GM19099 (cell line): ENCODE results near the gene SEC14L6.

Source experiments
- POLR2A ChIP-seq: IDR thresholded peaks from 3 replicates; pipeline ENCODE4 v1.6.1; 2011; ENCODE audit warnings: low read depth; ENCODE audit not compliant: insufficient read length; ENCODE audit errors: extremely low read depth

The SEC14L6 gene

GRCh38 chr22:30513462-30513861, 33.1 kb downstream of the SEC14L6 start:
- TF ChIP-seq POLR2A: no peak

DNA sequence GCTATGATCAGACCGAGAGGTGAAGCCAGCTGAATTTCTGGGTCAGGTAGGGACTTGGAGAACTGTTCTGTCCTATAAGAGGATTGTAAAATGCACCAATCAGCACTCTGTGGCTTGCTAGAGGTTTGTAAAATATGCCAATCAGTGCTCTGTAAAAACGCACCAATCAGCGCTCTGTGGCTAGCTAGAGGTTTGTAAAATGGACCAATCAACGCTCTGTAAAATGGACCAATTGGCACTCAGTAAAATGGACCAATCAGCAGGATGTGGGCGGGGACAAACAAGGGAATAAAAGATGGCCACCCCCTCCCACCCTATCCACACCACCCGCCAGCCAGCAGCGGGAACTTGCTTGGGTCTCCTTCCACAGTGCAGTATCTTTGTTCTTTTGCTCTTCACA, 34.6 kb downstream of the SEC14L6 start:
- TF ChIP-seq POLR2A: no peak

GRCh38 chr22:30511109-30511508, 35.4 kb downstream of the SEC14L6 start:
- TF ChIP-seq POLR2A: no peak

- TF ChIP-seq POLR2A: no peak
Observed at GRCh38 chr22:30508216-30508615, 38.3 kb downstream of the SEC14L6 start.

- no peak for TF ChIP-seq POLR2A
Observed at GRCh38 chr22:30507670-30508069, 38.9 kb downstream of the SEC14L6 start.

DNA sequence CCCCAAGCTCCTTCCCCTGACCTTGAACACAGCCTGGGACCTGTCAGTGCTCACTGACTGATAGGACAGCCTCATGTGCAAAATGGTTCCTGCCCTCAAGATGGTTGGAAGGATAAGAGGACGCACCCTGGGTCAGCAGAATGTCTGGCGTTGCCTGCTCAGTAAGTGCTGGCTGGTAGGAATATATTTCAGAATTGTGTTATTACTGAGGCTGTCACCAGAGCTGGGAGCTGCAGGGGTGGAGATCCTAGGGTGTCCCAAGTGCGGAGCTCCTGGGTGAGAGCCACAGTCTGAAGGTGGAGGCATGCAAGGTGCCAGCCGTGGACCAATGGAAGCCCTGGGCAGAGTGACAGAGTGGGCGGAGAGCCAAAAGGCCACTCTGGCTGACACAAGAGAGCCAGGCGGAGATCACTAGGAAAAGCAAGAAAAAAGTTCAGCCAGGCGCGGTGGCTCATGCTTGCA, 40.0 kb downstream of the SEC14L6 start:
- no peak for TF ChIP-seq POLR2A

DNA sequence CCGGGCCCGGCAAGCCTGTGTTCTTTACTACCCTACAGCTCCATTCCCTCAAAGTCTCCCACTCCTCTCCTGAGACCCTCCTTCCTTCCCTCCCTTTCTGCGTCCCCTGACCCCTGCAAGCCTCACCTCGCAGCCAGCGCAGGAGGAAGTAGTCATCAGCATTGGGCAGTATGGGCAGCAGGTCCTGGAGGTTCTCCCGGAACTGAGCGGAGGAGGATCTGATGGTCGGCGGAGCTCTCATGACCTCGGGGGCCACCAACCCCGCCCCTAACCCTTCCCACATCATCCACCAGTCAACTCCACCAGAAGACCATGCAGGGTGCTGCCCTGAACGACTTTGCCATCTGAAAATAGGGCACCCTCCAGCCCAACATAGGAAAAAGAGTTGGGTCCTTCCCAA, 43.0 kb downstream of the SEC14L6 start:
- TF ChIP-seq POLR2A: no peak

GRCh38 chr22:30502911-30503310, 43.6 kb downstream of the SEC14L6 start:
- TF ChIP-seq POLR2A: no peak

- no peak for TF ChIP-seq POLR2A
Observed at GRCh38 chr22:30502153-30502552, 44.4 kb downstream of the SEC14L6 start.

DNA sequence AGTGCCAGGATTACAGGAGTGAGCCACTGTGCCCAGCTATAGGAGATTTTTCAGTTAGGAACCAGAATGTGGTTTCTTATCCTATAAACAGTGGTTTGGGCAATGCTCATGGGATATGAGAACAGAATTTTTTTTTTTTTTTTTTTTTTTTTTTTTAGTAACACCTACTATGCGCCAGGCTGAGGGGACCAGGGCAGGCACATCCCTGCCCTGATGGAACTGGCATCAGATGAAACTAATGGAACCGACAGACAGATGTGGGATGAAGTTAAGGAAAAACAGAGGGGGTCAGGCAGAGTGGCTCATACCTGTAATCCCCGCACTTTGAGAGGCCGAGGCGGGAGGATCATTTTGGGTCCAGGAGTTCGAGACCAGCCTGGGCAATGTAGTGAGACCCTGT, 45.9 kb downstream of the SEC14L6 start:
- no peak for TF ChIP-seq POLR2A

GRCh38 chr22:30497466-30498150, 48.9 kb downstream of the SEC14L6 start:
- TF ChIP-seq POLR2A: no peak

DNA sequence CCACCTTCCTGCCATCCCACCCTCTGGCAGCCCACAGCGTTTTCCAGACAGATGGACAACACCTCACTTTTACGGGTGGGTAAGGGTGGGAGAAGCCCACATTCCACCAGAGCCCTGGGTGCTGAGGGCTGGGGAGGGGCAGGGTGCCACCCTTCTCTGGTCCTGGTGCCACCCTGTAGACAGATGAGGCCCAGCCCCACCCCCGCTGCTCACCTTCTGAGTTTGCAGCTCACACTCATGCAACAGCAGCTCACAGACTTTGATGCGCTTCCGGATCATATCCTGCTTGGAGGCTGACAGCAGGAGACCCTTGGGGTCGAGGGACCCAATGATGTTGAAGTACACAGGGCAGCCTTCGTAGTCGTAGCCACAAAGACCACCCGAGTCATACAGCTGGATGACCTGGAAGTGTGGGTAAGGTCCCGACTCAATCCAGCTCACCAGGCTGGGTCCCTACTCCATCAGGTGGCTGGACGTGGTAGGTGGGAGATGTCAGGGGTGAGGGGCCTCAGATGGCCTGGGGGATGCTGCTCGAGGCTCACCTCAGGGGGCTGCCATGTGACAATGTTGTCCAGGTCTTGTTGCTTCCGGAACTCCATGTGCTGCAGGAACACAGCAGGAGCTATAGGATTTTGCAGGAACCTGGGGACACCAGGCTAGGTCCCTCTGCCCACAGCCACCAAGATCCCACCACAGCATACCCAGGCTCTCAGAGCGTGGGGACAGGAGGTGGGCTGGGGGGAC, 51.3 kb downstream of the SEC14L6 start:
- no peak for TF ChIP-seq POLR2A

DNA sequence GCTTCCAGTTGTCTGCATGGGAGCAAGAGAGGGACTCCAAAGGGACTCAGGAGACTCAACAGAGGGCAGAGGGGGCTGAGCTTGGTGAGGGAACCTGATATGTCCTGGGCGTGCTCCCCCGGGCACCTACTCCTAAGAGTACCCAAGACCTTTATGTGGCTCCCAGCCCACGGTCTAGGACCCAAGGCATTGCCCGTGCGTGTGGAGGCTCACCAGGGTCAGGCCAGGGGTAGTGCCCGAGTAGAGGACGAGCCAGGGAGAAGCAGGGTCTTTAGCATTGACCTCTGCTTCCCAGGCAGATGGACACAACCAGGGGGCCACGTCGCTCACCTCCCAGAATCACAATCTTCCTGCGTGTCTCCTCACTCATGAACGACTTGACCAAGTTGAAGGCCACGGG, 54.4 kb downstream of the SEC14L6 start:
- TF ChIP-seq POLR2A: no peak

DNA sequence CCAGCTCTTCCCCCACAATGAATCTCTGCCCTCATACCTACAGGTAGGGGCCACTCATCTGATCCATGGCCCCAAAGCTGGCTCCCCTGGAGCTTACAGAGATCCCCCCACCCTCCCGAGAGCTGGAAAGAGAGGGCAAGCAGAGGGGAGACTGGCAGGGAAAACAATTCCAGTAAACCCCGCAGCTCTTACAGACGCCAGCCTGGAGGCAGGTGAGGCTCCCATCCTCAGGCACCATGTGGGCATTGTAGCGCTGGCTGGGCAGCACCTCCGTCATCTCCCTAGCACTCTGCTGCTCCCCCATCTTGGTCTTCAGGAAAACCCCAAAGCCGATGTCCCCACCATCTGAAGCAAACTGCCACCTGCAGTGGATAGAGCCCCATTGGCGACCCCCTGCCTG, 55.2 kb downstream of the SEC14L6 start:
- TF ChIP-seq POLR2A: no peak

- TF ChIP-seq POLR2A: no peak
Observed at GRCh38 chr22:30490399-30490798, 56.1 kb downstream of the SEC14L6 start.

DNA sequence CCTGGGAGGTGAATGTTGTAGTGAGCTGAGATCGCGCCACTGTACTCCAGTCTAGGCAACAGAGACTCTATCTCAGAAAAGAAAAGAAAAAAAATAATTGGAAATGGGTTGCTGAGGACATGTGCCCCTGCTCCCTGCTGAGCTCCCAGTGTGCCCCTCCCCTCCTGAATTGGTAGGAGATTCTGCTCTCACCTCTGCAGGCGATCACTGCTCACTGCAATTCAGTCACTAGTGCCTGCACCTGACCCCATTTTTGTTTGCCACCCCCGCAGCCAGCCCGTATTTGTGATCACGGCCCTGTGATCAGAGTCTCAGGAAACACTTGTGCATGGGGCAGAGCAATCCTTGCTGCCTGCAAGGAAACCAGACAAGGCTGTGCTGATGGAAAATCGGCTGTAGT, 58.4 kb downstream of the SEC14L6 start:
- no peak for TF ChIP-seq POLR2A
